GM12864 (cell line): ENCODE measurements around the gene RGS11.
A peak's percentile ranks its signal among the peaks of the same experiment; 100 is the strongest.

Experiments used
- DNase-seq: peaks from one replicate; pipeline ENCODE4 v3.0.0-alpha.2; 2011; ENCODE audit warnings: low read depth
- H3K4me3 ChIP-seq: 2 replicates; pipeline ENCODE4 v1.5.1; 2011; ENCODE audit warnings: mild to moderate bottlenecking, low read depth, low read length, control low read depth
- TF ChIP-seq, protein P1 (sequence below): IDR thresholded peaks from 2 replicates; pipeline ENCODE4 v1.5.1; 2011; ENCODE audit warnings: low read depth, mild to moderate bottlenecking, moderate library complexity, low read length, control low read depth, inconsistent platforms; ENCODE audit errors: missing control alignments

RGS11 gene

DNA sequence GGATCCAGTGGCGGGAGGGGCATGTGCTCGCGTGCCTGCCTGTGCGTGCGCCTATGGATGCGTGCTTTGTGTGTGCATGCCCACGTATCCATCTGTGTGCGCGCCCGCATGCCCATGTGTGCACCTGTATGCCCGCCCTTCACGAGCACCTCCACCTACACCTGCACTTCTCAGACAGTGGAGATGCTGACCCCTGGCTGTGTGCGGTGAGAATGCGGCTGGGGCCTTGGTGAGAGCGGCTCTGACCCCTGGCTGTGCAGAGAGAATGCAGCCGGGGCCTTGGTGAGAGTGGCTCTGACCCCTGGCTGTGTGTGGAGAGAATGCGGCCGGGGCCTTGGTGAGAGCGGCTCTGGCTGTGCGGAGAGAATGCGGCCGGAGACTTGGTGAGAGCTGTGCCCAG is 42.9 kb upstream of the RGS11 start:
- TF ChIP-seq, protein P1, sequence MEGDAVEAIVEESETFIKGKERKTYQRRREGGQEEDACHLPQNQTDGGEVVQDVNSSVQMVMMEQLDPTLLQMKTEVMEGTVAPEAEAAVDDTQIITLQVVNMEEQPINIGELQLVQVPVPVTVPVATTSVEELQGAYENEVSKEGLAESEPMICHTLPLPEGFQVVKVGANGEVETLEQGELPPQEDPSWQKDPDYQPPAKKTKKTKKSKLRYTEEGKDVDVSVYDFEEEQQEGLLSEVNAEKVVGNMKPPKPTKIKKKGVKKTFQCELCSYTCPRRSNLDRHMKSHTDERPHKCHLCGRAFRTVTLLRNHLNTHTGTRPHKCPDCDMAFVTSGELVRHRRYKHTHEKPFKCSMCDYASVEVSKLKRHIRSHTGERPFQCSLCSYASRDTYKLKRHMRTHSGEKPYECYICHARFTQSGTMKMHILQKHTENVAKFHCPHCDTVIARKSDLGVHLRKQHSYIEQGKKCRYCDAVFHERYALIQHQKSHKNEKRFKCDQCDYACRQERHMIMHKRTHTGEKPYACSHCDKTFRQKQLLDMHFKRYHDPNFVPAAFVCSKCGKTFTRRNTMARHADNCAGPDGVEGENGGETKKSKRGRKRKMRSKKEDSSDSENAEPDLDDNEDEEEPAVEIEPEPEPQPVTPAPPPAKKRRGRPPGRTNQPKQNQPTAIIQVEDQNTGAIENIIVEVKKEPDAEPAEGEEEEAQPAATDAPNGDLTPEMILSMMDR = peak; percentile 37
- no peak for DNase-seq
- H3K4me3 ChIP-seq = no peak overlapping the region

- TF ChIP-seq, protein P1 = no peak
- DNase-seq = no peak
Observed at GRCh38 chr16:317583-317982, 41.8 kb upstream of the RGS11 start.

DNA sequence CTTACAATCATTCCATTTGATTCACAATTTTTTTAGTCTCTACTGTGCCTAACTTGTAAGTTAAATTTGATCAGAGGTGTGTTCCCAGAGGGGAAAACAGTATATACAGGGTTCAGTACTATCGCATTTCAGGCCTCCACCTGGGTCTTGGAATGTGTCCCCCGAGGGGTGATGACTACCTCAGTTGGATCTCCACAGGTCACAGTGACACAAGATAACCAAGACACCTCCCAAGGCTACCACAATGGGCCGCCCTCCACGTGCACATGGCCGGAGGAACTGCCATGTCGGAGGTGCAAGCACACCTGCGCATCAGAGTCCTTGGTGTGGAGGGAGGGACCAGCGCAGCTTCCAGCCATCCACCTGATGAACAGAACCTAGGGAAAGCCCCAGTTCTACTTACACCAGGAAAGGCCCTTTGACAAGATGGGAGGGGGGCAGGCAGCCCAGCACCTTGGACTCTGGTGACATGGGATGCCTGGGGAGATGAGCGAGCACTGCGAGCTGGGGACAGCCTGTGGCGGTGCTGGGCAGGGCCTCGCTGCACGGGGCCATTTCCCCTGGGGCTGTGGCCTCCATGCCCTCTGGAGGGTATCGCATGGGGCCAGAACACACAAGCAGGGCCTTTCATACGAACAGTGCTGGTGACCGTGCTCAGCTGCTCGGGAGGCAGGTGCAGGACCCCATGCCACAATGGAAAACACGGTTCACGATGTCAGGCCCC is 41.2 kb upstream of the RGS11 start:
- no peak for DNase-seq
- TF ChIP-seq, protein P1 = no peak
- H3K4me3 ChIP-seq = no peak overlapping the region

More at GRCh38 chr16:317583-317982, 41.8 kb upstream of the RGS11 start:
- H3K4me3 ChIP-seq = no peak overlapping the region

DNA sequence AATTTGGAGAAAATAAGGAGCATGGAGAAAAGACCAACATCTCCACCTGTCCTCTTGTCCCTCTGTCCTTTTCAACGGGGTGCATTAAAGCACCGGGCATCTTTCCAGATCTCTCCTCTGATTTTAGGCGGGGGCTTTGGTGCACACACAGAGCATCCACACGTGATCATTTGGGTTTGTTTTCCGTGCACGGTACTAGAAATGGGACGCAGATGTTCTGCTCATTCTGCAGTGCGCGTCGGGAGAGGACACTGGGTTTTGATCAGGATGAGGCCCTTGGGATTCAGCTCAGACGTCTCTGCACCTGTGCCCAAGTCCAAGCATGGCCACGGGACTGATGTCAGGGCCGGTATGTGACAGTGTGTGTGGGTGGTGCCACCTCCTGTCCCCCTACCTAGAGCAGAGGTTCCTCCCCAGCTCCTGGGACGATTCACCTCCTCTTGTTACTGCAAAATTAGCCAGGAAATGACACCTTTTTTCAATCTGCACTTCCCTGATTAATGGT is 39.1 kb upstream of the RGS11 start:
- no peak for DNase-seq
- H3K4me3 ChIP-seq = no peak overlapping the region
- TF ChIP-seq, protein P1 = no peak

DNA sequence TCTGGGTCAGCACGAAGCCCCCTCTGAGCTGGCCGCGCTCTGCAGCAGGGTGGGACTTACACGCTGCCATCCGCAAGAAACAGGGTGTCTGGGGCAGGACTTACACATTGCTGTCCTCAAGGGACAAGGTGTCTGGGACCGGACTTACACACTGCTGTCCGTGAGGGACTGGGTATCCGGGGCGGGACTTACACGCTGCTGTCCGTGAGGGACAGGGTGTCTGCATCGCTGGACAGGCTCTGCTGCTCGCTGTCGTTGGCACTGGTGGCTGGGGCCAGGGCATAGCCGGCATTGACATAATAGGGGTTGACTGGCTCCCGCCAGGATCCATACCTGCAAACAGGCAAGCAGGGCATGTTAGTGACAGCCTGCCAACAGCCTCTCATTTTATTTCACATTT is 38.6 kb upstream of the RGS11 start:
- TF ChIP-seq, protein P1 = no peak
- no peak for DNase-seq
- H3K4me3 ChIP-seq = no peak overlapping the region

DNA sequence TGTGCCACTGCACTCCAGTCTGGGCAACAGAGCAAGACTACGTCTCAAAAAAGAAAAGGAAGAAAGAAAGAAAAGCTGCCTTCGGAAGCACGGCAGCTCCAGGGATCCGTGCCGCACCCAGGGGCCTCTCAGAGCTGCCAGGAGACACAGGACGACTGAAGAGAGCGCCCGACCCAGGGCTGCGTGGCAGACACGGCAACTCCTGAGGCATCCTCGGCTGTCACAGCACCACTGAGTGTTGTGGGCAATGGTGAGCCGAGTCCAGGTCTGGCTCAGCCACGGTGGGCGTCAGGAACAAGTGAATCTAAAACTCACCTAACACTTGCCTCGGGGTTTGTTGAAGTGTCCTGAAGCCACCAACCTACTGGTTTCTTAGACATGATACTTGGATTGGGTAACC is 36.0 kb upstream of the RGS11 start:
- no peak overlapping the region for H3K4me3 ChIP-seq
- no peak for DNase-seq
- TF ChIP-seq, protein P1 = no peak

GRCh38 chr16:309476-309875 is 33.7 kb upstream of the RGS11 start:
- TF ChIP-seq, protein P1 = no peak
- H3K4me3 ChIP-seq = no peak overlapping the region
- DNase-seq = no peak
